ENCODE data around the gene SAXO1.

The SAXO1 gene

GRCh38 chr9:18890372-18890771 lies 142.6 kb downstream of the SAXO1 start:
- TF ChIP-seq, protein P1, sequence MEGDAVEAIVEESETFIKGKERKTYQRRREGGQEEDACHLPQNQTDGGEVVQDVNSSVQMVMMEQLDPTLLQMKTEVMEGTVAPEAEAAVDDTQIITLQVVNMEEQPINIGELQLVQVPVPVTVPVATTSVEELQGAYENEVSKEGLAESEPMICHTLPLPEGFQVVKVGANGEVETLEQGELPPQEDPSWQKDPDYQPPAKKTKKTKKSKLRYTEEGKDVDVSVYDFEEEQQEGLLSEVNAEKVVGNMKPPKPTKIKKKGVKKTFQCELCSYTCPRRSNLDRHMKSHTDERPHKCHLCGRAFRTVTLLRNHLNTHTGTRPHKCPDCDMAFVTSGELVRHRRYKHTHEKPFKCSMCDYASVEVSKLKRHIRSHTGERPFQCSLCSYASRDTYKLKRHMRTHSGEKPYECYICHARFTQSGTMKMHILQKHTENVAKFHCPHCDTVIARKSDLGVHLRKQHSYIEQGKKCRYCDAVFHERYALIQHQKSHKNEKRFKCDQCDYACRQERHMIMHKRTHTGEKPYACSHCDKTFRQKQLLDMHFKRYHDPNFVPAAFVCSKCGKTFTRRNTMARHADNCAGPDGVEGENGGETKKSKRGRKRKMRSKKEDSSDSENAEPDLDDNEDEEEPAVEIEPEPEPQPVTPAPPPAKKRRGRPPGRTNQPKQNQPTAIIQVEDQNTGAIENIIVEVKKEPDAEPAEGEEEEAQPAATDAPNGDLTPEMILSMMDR (IDR thresholded peaks at IDR 0.05; ENCODE audit: low read depth, low read length, missing control alignments): no peak
- DNase-seq: peak; percentile 69
- H3K36me3 ChIP-seq (replicated peaks): peaks cover 6% of the 10 kb centered on the region
- in situ Hi-C loops (cut with HindIII; ENCODE audit: low pct_ligation_motif_present, low sequenced_read_pairs): no loop called here
- no peaks in the 10 kb centered on the region for H3K27me3 ChIP-seq (replicated peaks)
- H3K27ac ChIP-seq: no peak overlapping the region
- H3K4me3 ChIP-seq (ENCODE audit: low read depth, low read length): no peak overlapping the region

DNA sequence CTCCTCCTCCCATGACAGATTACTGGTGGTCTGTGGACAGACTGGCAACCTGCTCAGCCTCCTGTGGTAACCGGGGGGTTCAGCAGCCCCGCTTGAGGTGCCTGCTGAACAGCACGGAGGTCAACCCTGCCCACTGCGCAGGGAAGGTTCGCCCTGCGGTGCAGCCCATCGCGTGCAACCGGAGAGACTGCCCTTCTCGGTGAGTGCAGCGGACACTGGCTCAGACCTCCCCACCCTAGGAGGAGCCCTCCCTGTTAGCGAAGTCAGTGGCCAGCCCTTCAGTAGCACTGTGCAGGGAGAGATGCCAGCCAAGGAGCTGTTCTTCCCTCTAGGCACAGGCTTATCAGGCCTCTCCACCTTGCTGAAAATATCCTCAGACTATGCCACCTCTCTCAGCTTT lies 143.5 kb downstream of the SAXO1 start:
- DNase-seq: no peak
- TF ChIP-seq, protein P1 (IDR thresholded peaks at IDR 0.05; ENCODE audit: low read depth, low read length, missing control alignments): no peak
- H3K27ac ChIP-seq: no peak overlapping the region
- in situ Hi-C loops (cut with HindIII; ENCODE audit: low pct_ligation_motif_present, low sequenced_read_pairs): no loop called here
- peaks cover 6% of the 10 kb centered on the region for H3K36me3 ChIP-seq (replicated peaks)
- no peak overlapping the region for H3K4me3 ChIP-seq (ENCODE audit: low read depth, low read length)
- no peaks in the 10 kb centered on the region for H3K27me3 ChIP-seq (replicated peaks)

GRCh38 chr9:18888290-18888689 lies 144.7 kb downstream of the SAXO1 start:
- TF ChIP-seq, protein P1 (IDR thresholded peaks at IDR 0.05; ENCODE audit: low read depth, low read length, missing control alignments): no peak
- Histone ChIP-seq H3K27me3 (replicated peaks) (no peaks in the 10 kb centered on the region), H3K4me3 (ENCODE audit: low read depth, low read length) (no peak overlapping the region), H3K27ac (no peak overlapping the region), H3K36me3 (replicated peaks) (peaks cover 6% of the 10 kb centered on the region)
- in situ Hi-C loops (cut with HindIII; ENCODE audit: low pct_ligation_motif_present, low sequenced_read_pairs): no loop called here
- DNase-seq: no peak

DNA sequence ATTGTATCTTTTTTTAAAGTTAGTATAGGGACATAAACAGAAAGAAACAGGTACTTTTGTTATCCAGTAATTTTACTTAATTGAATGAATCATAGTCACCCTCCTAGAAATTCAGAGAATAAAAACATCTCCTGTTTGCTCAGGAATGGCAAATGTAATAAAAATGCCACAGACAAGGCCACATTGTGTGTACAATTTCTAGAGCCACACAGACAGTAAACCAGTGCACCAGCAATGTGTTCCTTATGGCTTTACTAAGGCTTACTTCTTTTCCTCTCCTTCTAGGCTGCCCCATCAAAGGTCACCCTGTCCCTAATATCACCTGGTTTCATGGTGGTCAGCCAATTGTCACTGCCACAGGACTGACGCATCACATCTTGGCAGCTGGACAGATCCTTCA lies 145.5 kb downstream of the SAXO1 start:
- Histone ChIP-seq H3K4me3 (ENCODE audit: low read depth, low read length) (no peak overlapping the region), H3K27ac (no peak overlapping the region), H3K36me3 (replicated peaks) (peaks cover 6% of the 10 kb centered on the region), H3K27me3 (replicated peaks) (no peaks in the 10 kb centered on the region)
- in situ Hi-C loops (cut with HindIII; ENCODE audit: low pct_ligation_motif_present, low sequenced_read_pairs): no loop called here
- TF ChIP-seq, protein P1 (IDR thresholded peaks at IDR 0.05; ENCODE audit: low read depth, low read length, missing control alignments): no peak
- no peak for DNase-seq

DNA sequence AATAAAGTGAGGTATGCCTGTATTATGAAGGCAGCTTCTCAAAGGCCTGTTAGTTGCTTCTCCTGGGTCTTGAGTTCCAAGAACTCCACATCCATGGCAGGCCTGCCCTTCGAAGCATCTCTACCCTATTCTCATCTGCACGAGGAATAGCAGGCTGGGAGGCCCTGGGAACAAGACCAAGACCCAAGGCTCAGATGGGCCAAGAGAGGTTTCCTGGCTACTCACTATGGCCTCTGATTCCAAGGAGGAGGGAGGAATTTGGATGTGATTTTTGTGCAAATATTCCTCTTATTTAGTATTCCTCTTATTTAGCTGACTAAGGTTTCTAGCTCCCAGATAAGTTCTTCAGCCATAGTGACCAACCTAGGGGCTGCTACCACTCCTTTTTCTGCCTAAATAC lies 151.3 kb downstream of the SAXO1 start:
- TF ChIP-seq, protein P1 (IDR thresholded peaks at IDR 0.05; ENCODE audit: low read depth, low read length, missing control alignments): no peak
- Histone ChIP-seq H3K27me3 (replicated peaks) (no peaks in the 10 kb centered on the region), H3K36me3 (replicated peaks) (no peaks in the 10 kb centered on the region), H3K4me3 (ENCODE audit: low read depth, low read length) (no peak overlapping the region), H3K27ac (no peak overlapping the region)
- no peak for DNase-seq
- in situ Hi-C loops (cut with HindIII; ENCODE audit: low pct_ligation_motif_present, low sequenced_read_pairs): no loop called here

DNA sequence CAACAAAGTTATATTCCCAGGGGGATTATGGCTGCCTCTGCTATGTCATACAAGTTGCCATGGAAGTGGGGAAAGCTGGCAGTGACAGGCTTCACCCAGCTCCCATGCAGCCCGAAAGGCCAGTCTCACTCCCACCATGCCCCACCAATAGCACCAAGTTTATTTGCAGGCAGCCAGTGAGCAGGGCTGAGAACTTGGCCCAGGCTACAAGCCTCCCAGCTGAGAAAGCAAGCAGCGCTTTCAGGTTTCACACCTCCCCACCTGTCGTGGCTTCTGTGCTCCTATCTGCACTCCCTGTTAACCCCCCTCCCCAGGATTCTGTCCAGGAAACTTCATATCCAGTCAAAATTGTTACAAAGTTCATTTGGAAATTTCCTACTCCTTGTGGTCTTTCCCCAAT lies 155.0 kb downstream of the SAXO1 start:
- no peaks in the 10 kb centered on the region for H3K36me3 ChIP-seq (replicated peaks)
- no peak for DNase-seq
- no peaks in the 10 kb centered on the region for H3K27me3 ChIP-seq (replicated peaks)
- no peak overlapping the region for H3K4me3 ChIP-seq (ENCODE audit: low read depth, low read length)
- in situ Hi-C loops (cut with HindIII; ENCODE audit: low pct_ligation_motif_present, low sequenced_read_pairs): no loop called here
- TF ChIP-seq, protein P1 (IDR thresholded peaks at IDR 0.05; ENCODE audit: low read depth, low read length, missing control alignments): no peak
- H3K27ac ChIP-seq: no peak overlapping the region
